GM21515 (cell line): Measurements from ENCODE around the gene ODC1.
"Not testable (repeated sequence)": the region's sequence is repeated elsewhere in the genome, so short reads cannot be mapped to it uniquely, and the experiment has no call there.

Source experiments
- ATAC-seq: cut with Tn5 transposase; IDR thresholded peaks from one replicate; pipeline ENCODE4 v1.9.1; 2021; ENCODE audit not compliant: unreplicated experiment

Gene ODC1

GRCh38 chr2:10478916-10479315, 30.8 kb upstream of the ODC1 start:
- no peak for ATAC-seq

DNA sequence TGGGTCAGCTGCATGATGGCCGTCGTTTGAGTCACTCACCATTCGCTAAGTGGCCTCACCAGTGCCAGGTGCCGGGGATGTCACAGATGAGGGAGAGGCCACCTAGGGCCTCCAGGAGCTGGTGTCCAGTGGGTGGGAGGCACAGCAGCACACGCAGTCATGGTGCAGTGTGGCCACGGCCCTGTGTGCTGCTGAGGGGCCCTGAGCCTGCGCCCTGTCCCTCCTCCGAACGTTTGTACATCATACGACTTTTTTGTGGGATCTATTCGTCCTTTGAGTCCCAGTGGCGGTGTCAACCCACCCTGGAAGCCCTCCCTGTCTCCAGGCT, 30.1 kb upstream of the ODC1 start:
- no peak for ATAC-seq

GRCh38 chr2:10477443-10478297, 29.5 kb upstream of the ODC1 start:
- no peak for ATAC-seq

DNA sequence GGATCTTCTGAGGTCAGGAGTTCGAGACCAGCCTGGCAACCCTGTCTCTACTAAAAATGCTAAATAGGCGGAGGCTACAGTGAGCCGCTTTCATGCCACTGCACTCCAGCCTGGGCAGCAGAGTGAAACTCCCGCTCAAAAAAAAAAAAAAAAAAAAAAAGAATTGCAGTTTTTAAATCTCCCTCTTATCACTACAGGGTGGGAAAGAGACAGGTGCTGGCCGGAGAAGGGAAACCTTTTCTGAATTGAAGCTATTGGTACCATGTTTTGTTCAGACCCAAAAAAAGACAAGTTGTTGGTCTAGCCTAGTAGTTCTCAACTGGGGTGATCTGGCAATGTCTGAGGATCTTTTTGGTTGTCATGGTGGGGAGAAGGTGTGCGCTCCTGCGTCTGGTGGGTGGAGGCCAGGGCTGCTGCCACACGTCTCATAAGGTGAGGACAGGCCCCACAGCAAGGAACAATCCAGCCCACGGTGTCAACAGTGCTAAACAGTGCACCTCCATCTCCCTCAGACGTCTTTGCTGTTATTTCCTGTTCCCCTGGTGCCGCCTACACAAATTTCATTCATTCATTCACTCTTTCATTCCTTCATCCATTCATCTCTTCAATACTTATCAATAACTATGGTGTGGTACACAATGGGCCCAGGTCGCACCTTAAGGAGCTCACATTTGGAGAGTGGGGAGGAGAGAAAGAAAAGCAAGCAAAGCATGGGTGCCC, 28.8 kb upstream of the ODC1 start:
- no peak for ATAC-seq

DNA sequence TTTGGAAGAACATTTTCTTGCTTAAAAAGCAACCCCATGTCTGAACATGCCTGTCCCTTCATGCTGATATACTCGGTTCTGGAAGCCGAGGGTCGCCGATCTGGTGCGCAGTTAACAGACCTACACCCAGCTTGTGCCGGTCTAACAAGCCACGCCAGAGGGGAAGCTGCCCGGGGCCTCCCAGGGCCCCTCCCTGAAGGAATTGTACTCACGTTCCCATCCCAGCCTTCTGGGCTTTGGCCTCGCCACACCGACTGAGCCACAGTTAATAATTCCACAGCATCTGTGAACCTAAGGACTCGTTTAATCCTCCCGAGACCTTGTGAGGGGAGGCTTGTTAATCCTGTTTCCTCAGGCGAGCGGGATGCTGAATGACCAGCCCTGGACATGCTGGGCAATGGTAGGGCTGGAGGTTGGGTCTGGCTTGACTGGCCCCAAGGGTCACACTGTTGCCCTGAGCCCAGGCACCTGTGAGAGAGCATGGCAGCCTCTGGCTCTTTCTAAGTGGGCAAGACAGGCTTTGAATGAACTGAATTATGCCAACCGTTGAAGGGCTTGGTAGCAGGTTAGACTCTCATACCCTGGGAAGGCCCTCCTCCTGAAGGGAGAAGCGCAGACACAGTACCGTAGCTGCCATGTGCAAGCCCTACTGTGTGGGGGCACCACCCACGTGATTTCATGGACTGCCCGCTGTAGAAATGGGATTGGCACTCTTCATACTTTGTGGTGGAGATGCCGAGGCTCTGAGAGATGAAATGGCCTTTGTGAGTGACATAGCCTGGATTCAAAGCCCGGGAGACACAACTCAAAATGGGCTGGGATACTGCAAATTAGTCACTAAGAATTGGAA, 27.9 kb upstream of the ODC1 start:
- no peak for ATAC-seq

- no peak for ATAC-seq
Measured at GRCh38 chr2:10475221-10475722, 27.1 kb upstream of the ODC1 start.

DNA sequence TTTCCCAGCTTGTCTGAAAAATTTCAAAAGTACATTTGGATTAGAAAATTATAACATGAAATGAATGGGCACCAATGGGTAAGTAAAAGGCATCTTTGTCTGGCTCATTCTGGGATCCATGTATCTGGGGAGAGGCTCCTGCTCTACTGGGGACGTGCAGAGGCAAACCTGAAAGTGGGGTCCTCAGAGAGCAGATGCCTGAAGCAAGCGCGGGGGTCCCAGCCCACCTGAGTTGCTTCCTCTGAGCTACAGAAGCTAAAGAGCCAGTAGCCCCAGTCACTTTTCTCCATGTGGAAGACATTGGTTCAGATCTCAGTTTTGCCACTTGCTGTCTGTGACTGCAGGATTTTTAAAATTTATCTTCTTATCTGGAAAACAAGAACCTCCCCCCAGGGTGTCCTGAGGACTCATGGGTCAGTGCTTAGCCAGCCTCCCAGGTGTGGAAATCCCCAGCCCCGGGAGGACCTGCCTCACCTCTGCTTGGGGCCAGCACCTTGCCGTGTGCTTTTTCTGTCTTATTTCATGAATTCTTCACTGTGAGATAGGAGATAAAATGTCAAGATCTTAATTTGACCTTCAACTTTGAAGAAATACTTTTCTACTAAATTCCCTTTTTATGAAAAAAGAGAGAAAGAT, 25.1 kb upstream of the ODC1 start:
- no peak for ATAC-seq

- ATAC-seq, result no peak
Measured at GRCh38 chr2:10471955-10472354, 23.8 kb upstream of the ODC1 start.

GRCh38 chr2:10471046-10471571, 23.0 kb upstream of the ODC1 start:
- ATAC-seq, result no peak

- ATAC-seq, result no peak
Measured at GRCh38 chr2:10469955-10470608, 22.0 kb upstream of the ODC1 start.

- ATAC-seq, result no peak
Measured at GRCh38 chr2:10469301-10469700, 21.2 kb upstream of the ODC1 start.

DNA sequence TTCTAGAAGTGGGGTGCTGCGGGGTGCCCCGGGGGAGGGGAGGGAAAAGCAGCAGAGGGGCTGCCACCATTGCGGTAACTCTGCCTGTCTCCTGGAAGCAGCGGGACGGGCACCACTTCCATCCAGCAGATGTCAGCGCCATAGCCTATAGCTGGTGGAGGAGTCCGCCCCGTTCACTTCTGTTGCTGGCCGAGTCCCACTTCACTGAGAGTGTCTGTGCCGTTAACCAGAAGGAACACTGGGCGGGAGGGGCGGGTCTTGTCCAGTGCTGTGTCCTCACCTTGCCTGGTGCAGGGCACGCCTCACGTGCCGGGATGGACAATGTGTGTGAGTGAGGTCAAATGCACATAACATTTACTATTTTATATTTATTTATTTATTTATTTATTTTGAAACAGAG, 19.3 kb upstream of the ODC1 start:
- no peak for ATAC-seq

DNA sequence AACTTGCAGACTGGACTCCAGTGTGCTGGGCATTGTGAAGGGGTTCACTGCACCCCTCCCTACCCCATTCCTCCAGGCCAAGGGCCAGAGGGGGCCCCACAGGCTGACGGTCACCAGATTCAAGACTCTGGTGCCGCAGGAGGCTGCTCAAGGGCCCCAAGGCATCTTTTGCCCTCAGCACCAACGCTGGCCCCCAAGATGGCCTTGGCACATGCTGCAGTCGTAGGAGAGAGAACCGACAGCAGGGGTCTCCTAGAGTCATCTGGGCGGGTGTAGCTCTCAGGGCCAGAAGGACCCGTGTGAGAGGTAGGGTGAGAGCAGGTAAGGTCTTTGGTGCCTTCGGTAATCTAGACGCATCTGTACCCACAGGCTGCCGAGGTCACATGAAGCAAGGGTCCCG, 18.7 kb upstream of the ODC1 start:
- ATAC-seq, result no peak

DNA sequence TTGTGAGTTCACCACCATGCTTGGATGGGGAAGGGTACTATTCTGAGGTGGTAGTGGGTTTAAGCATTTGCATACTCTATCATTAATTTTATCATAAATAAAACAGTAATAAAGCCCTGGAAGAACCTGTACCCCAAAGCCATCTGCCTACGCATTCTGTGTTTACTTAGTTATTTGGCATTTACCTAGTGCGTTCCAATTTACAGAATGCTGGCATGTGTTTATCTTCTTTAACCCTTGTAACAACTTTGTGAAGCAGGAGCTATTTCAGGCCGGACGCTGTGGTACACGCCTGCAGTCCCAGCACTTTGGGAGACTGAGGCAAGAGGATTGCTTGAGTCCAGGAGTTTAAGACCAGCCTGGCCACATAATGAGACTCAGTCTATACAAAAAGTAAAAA, 17.8 kb upstream of the ODC1 start:
- ATAC-seq, result no peak

- no peak for ATAC-seq
Measured at GRCh38 chr2:10462178-10463083, 14.3 kb upstream of the ODC1 start.

- no peak for ATAC-seq
Measured at GRCh38 chr2:10460366-10460796, 12.3 kb upstream of the ODC1 start.

DNA sequence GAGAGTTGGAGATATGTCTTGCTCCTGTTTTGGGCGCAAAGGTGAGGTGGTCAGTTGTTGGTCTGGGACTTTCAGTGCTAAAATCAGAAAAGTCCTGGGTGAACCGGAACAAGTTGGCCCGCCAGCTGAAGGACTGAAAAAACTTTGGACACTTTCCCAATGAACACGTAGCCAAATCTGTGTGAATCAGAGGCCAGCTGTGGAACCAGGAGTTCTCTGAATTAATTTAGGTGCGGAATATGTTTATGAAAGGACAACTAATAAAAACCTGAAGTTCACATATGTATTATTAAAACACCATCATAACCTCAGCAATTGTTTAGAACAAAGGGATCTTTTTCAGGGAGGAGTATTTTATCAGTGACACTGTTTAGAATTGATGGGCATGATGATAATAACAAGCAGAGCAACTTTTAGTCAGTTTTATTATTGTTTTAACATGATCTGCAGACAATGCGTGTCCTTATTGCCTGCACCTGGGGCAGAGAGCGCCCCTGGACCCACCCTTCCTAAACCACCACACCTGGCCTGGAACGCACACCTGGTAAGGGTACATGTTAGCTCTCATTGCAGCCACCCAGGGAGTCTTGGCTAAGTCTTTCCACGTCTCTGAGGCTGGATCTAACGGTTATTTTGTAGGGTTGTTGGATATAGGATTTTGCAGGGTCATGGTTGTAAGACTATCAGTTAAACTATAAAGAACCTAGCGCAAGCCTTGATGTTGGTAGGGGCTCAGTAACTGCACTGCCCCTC, 9.9 kb upstream of the ODC1 start:
- ATAC-seq, result no peak

- not testable (repeated sequence) for ATAC-seq
Measured at GRCh38 chr2:10457195-10457594, 9.1 kb upstream of the ODC1 start.
